GM21367 (cell line): ENCODE results near the gene GPN1.
"Not testable (repeated sequence)": the region's sequence is repeated elsewhere in the genome, so short reads cannot be mapped to it uniquely, and the experiment has no call there.

ENCODE experiments used
- ATAC-seq: cut with Tn5 transposase; IDR thresholded peaks from one replicate; pipeline ENCODE4 v1.9.1; 2021; ENCODE audit not compliant: unreplicated experiment

Gene GPN1

GRCh38 chr2:27626921-27627320, 1.9 kb upstream of the GPN1 start:
- ATAC-seq = not testable (repeated sequence)

- ATAC-seq = no peak
Measured at GRCh38 chr2:27627963-27628766, 685 bp upstream of the GPN1 start.

GRCh38 chr2:27630257-27630656, 1.4 kb downstream of the GPN1 start:
- ATAC-seq = not testable (repeated sequence)

GRCh38 chr2:27634291-27634690, 5.4 kb downstream of the GPN1 start:
- no peak for ATAC-seq

- ATAC-seq = no peak
Measured at GRCh38 chr2:27636766-27637165, 7.9 kb downstream of the GPN1 start.

- no peak for ATAC-seq
Measured at GRCh38 chr2:27638037-27638637, 9.3 kb downstream of the GPN1 start.

GRCh38 chr2:27638709-27639108, 9.9 kb downstream of the GPN1 start:
- no peak for ATAC-seq

- ATAC-seq = no peak
Measured at GRCh38 chr2:27640722-27641245, 11.9 kb downstream of the GPN1 start.

GRCh38 chr2:27645197-27645596, 16.3 kb downstream of the GPN1 start:
- ATAC-seq = no peak

GRCh38 chr2:27647289-27647688, 18.4 kb downstream of the GPN1 start:
- ATAC-seq = no peak

GRCh38 chr2:27647737-27648136, 18.9 kb downstream of the GPN1 start:
- ATAC-seq = no peak

GRCh38 chr2:27651056-27651455, 22.2 kb downstream of the GPN1 start:
- ATAC-seq = no peak

GRCh38 chr2:27652341-27652740, 23.5 kb downstream of the GPN1 start:
- ATAC-seq = no peak

GRCh38 chr2:27652790-27653189, 23.9 kb downstream of the GPN1 start:
- no peak for ATAC-seq

GRCh38 chr2:27653397-27653796, 24.5 kb downstream of the GPN1 start:
- ATAC-seq = no peak

GRCh38 chr2:27655155-27655951, 26.5 kb downstream of the GPN1 start:
- ATAC-seq = no peak

- ATAC-seq = no peak
Measured at GRCh38 chr2:27661371-27661770, 32.5 kb downstream of the GPN1 start.

- ATAC-seq = peak; percentile 60
Measured at GRCh38 chr2:27663285-27664153, 34.7 kb downstream of the GPN1 start, which contains the start of the genes SLC4A1AP and SUPT7L. SLC4A1AP (plus strand) TSS chr2:27663889; CDS start chr2:27663915, 26 bp downstream. SUPT7L (minus strand) TSS chr2:27663614; CDS start chr2:27662192, 1,422 bp downstream.

GRCh38 chr2:27664154-27664574, 35.3 kb downstream of the GPN1 start:
- ATAC-seq = no peak

- no peak for ATAC-seq
Measured at GRCh38 chr2:27664622-27665363, 35.9 kb downstream of the GPN1 start.
